ENCODE data around the gene THOC2.

GRCh38 chrX:123756320-123756719, 23.5 kb upstream of the THOC2 start:
- TF ChIP-seq CTCF (IDR thresholded peaks at IDR 0.05), result no peak
- no peak for TF ChIP-seq EZH2 (IDR thresholded peaks at IDR 0.05; ENCODE audit: borderline replicate concordance, insufficient read depth, low read depth, low read length, poor library complexity, severe bottlenecking)

Data from B cell (primary cell).